Osteoblast (primary cell): ENCODE data around the gene CCDC43. TPM values are rescaled to one million over a fixed set of nuclear protein-coding genes. Genes with fewer than 3 reads are reported as not detected.
A peak's percentile ranks its signal among the peaks of the same experiment; 100 is the strongest.

Source experiments
- DNase-seq: peaks from one replicate; pipeline ENCODE4 v3.0.0; 2011; ENCODE audit warnings: low spot score, mixed read lengths; ENCODE audit not compliant: insufficient read length; ENCODE audit errors: missing footprints
- H2AFZ ChIP-seq: 2 replicates; pipeline ENCODE4 v1.6.0; 2011; ENCODE audit warnings: mild to moderate bottlenecking, low read length
- H3K27ac ChIP-seq: 2 replicates; pipeline ENCODE4 v1.5.1; 2011; ENCODE audit warnings: mild to moderate bottlenecking, low read depth, low read length, moderate library complexity
- H3K27me3 ChIP-seq: 2 replicates; pipeline ENCODE4 v1.6.0; 2012; ENCODE audit warnings: mild to moderate bottlenecking, control low read depth, inconsistent platforms, low read length, moderate library complexity; ENCODE audit not compliant: insufficient read depth
- H3K36me3 ChIP-seq: 2 replicates; pipeline ENCODE4 v1.5.1; 2011; ENCODE audit warnings: mild to moderate bottlenecking, low read length, control low read depth, moderate library complexity; ENCODE audit not compliant: insufficient read depth
- H3K4me1 ChIP-seq: 2 replicates; pipeline ENCODE4 v1.5.1; 2011; ENCODE audit warnings: mild to moderate bottlenecking, low read length, control low read depth, moderate library complexity; ENCODE audit not compliant: insufficient read depth
- H3K4me2 ChIP-seq: 2 replicates; pipeline ENCODE4 v1.6.0; 2011; ENCODE audit warnings: mild to moderate bottlenecking, low read length; ENCODE audit not compliant: insufficient read depth
- H3K4me3 ChIP-seq: fragments of 200-600 bp; sonication (generic); 3 replicates; pipeline ENCODE4 v1.5.1; 2012; ENCODE audit warnings: mild to moderate bottlenecking, low read length, inconsistent platforms; ENCODE audit not compliant: insufficient read depth
- H3K79me2 ChIP-seq: 2 replicates; pipeline ENCODE4 v1.6.0; 2012; ENCODE audit warnings: mild to moderate bottlenecking, low read length, control low read depth, inconsistent platforms; ENCODE audit not compliant: insufficient read depth
- H3K9me3 ChIP-seq: 2 replicates; pipeline ENCODE4 v1.5.1; 2011; ENCODE audit warnings: low read depth, low read length, control low read depth
- H4K20me1 ChIP-seq: 2 replicates; pipeline ENCODE4 v1.6.0; 2012; ENCODE audit warnings: mild to moderate bottlenecking, low read length, control low read depth; ENCODE audit not compliant: insufficient read depth
- total RNA-seq: library from RNA; depleted of rRNA; stranded (reverse); fragments of >200 nt; gene quantifications from 2 replicates; pipeline ENCODE4 v1.2.3, GENCODE V29; 2012
- TF ChIP-seq, protein P1 (sequence below): IDR thresholded peaks from 2 replicates; pipeline ENCODE4 v1.5.1; 2011; ENCODE audit warnings: mild to moderate bottlenecking, low read depth, low read length, moderate library complexity; ENCODE audit errors: extremely low read depth

CCDC43 gene
- total RNA-seq, 1 donor, result 36.6 TPM

DNA sequence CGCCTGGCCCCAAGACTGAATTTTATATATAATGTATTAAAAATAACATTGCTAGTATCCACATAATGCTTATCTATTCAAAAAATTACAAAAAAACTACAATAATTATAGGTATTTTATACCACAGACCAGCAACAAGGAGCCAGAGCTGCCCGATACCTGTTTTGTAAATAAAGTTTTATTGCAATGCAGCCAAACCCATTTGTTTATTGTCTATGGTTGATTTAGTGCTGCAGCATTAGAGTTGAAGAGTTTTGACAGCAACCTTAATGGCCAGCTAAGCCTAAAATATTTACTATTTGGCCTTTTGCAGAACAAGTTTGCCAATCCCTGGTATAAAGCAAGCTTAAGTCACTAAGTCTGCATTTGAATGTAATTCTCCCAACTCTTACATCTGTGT, 27.7 kb downstream of the CCDC43 start:
- H3K79me2 ChIP-seq, result no peaks in the 10 kb centered on the region
- H3K4me1 ChIP-seq, result no peaks in the 10 kb centered on the region
- no peak for DNase-seq
- H2AFZ ChIP-seq, result no peak overlapping the region
- no peak overlapping the region for H3K4me2 ChIP-seq
- no peak overlapping the region for H3K27ac ChIP-seq
- TF ChIP-seq, protein P1, sequence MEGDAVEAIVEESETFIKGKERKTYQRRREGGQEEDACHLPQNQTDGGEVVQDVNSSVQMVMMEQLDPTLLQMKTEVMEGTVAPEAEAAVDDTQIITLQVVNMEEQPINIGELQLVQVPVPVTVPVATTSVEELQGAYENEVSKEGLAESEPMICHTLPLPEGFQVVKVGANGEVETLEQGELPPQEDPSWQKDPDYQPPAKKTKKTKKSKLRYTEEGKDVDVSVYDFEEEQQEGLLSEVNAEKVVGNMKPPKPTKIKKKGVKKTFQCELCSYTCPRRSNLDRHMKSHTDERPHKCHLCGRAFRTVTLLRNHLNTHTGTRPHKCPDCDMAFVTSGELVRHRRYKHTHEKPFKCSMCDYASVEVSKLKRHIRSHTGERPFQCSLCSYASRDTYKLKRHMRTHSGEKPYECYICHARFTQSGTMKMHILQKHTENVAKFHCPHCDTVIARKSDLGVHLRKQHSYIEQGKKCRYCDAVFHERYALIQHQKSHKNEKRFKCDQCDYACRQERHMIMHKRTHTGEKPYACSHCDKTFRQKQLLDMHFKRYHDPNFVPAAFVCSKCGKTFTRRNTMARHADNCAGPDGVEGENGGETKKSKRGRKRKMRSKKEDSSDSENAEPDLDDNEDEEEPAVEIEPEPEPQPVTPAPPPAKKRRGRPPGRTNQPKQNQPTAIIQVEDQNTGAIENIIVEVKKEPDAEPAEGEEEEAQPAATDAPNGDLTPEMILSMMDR, result no peak
- no peaks in the 10 kb centered on the region for H4K20me1 ChIP-seq
- H3K36me3 ChIP-seq, result no peaks in the 10 kb centered on the region
- peaks cover 6% of the 10 kb centered on the region for H3K27me3 ChIP-seq
- no peak overlapping the region for H3K4me3 ChIP-seq
- H3K9me3 ChIP-seq, result no peaks in the 10 kb centered on the region

DNA sequence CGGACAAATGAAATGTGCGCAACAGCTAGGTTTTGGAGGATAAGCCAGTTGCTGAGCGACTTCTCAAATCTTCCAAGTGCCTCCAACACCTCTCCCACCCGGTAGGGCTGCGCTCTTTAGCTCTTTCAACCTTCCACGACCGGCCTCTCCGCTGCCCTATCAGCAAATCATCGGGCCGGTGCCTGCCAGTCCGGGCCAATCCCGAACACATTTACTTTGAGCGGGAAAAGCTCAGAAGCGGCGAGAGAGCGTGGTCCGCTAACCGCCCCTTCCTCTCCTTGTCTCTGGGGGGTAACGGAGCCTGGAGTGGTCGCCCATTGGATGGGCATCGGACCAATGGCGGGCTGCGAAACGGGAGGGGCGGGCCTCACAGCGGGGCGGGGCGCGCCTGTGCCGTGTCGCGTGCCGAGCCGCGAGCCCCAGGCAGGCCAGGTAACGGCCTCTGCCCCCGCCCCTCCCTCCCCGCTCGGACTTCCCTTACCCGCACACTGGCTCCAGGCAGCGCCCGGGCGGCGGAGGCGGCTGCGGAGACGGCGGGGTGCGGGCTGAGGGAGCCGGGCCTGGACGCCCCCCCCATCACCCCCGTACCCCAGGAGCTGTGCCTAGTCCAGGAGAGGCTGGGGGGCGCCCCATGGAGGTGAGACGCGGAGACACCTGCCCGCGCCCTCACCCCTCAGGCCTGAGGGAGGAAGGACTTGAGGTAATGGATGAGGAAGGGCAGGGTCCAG, 33.4 kb downstream of the CCDC43 start, which contains the start of gene MEIOC:
Gene MEIOC (plus strand): TSS at position 486 of the 728 bp plus-strand sequence. CDS start 146 bp downstream, at position 632.
- peak within 1 kb of the TSS; percentile 44 for H2AFZ ChIP-seq
- H3K27ac ChIP-seq, result no peak within 1 kb of the TSS
- H3K9me3 ChIP-seq, result no peaks in the 10 kb centered on the region
- H3K27me3 ChIP-seq, result peaks cover 31% of the 10 kb centered on the region
- DNase-seq, result peak; percentile 84
- no peaks in the 10 kb centered on the region for H3K36me3 ChIP-seq
- TF ChIP-seq, protein P1, result no peak
- no peaks in the 10 kb centered on the region for H3K79me2 ChIP-seq
- H3K4me1 ChIP-seq, result no peaks in the 10 kb centered on the region
- H3K4me3 ChIP-seq, result peak within 1 kb of the TSS; percentile 43
- H3K4me2 ChIP-seq, result peak within 1 kb of the TSS; percentile 55
- no peaks in the 10 kb centered on the region for H4K20me1 ChIP-seq

DNA sequence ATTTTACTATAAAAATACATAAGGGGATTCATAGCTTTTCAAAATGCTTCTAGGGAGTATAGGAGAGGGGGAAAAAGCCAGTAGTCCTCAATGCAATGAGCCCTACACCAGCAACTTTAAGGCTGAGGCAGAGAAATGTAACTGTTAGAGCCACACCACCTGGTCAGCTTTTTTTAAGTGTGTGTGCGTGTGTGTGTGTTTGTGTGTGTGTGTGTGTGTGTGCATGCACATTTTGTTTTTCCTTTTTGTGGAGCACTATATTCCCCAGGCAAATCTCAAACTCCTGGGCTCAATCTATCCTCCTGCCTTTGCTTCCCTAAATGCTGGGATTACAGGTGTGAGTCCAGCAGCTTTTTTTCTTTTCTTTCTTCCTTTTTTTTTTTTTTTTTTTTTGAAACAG, 35.6 kb downstream of the CCDC43 start:
- TF ChIP-seq, protein P1, result no peak
- no peaks in the 10 kb centered on the region for H3K4me1 ChIP-seq
- no peaks in the 10 kb centered on the region for H3K36me3 ChIP-seq
- H2AFZ ChIP-seq, result no peak overlapping the region
- H3K4me2 ChIP-seq, result no peak overlapping the region
- H3K27ac ChIP-seq, result no peak overlapping the region
- no peak for DNase-seq
- no peaks in the 10 kb centered on the region for H3K79me2 ChIP-seq
- H4K20me1 ChIP-seq, result no peaks in the 10 kb centered on the region
- no peaks in the 10 kb centered on the region for H3K9me3 ChIP-seq
- peaks cover 36% of the 10 kb centered on the region for H3K27me3 ChIP-seq
- no peak overlapping the region for H3K4me3 ChIP-seq

DNA sequence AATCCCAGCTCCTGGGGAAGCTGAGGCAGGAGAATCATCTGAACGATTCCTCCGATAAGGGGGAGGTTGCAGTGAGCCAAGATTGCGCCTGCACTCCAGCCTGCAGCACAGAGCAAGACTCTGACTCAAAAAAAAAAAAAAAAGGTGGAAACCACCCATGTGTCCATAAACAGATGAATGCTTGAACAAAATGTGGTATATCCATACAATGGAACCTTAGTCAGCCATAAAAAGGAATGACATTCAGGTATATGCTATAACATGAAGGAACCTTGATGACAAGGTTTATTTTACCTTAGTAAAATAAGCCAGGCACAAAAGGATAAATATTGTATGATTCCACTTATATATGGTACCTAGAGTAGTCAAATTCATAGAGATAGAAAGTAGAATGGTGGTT, 36.2 kb downstream of the CCDC43 start:
- no peak overlapping the region for H3K27ac ChIP-seq
- H3K4me3 ChIP-seq, result no peak overlapping the region
- H3K36me3 ChIP-seq, result no peaks in the 10 kb centered on the region
- H2AFZ ChIP-seq, result no peak overlapping the region
- TF ChIP-seq, protein P1, result no peak
- no peak for DNase-seq
- no peaks in the 10 kb centered on the region for H3K4me1 ChIP-seq
- H3K27me3 ChIP-seq, result peaks cover 39% of the 10 kb centered on the region
- no peaks in the 10 kb centered on the region for H3K9me3 ChIP-seq
- no peaks in the 10 kb centered on the region for H3K79me2 ChIP-seq
- no peaks in the 10 kb centered on the region for H4K20me1 ChIP-seq
- no peak overlapping the region for H3K4me2 ChIP-seq
